ENCODE measurements around the gene S100A13. TPM values are rescaled to one million over a fixed set of nuclear protein-coding genes. Genes with fewer than 3 reads are reported as not detected.
A peak's percentile ranks its signal among the peaks of the same experiment; 100 is the strongest.
"Not testable (repeated sequence)": the region's sequence is repeated elsewhere in the genome, so short reads cannot be mapped to it uniquely, and the experiment has no call there.

Gene S100A13
- total and polyA plus RNA-seq, 3 experiments from 2014 or later, result 1.3 to 7.6 (median 5.5) TPM

- ChIA-PET CTCF (interaction anchor here (0.6 to 1.2 kb wide), 2 partner anchors 130 to 132 kb away, joined by 3 read pairs; no protein-coding TSS in a partner anchor), POLR2A (interaction anchor here (1.3 kb wide), 1 partner anchor 9 kb away, joined by 4 read pairs; no protein-coding TSS in a partner anchor)
- not testable (repeated sequence) for H3K4me3 Mint-ChIP-seq; H3K4me3 ChIP-seq (ENCODE audit: low read length); H3K9me3 Mint-ChIP-seq; H3K27me3 Mint-ChIP-seq; H3K9me3 ChIP-seq (ENCODE audit: low read length); H3K27me3 ChIP-seq (ENCODE audit: insufficient read depth, low read length, poor library complexity, severe bottlenecking); DNase-seq; H3K27ac ChIP-seq (ENCODE audit: low read depth, low read length)
- Mint-ChIP-seq H3K36me3 (peaks cover 11 to 91% (median 27%) of the 10 kb centered on the region in 3 donors), H3K4me1 (peaks cover 39 to 77% (median 68%) of the 10 kb centered on the region in 3 donors), H3K27ac (peak overlapping the region in 4 of 8 donors; percentile 3 to 48 (median 31))
- Histone ChIP-seq H3K4me1 (ENCODE audit: insufficient read depth, low read length) (peaks cover 47% of the 10 kb centered on the region), H3K36me3 (ENCODE audit: insufficient read depth, low read length) (peaks cover 76% of the 10 kb centered on the region)
These were observed 12.9 kb upstream of the S100A13 start for GRCh38 chr1:153640213-153640612.

- H3K27me3 ChIP-seq (ENCODE audit: insufficient read depth, low read length, poor library complexity, severe bottlenecking), result no peaks in the 10 kb centered on the region
- no peak overlapping the region for H3K27ac ChIP-seq (ENCODE audit: low read depth, low read length)
- ChIA-PET POLR2A (no interaction called here), CTCF (no interaction called here)
- H3K36me3 Mint-ChIP-seq, result peaks cover 11 to 86% (median 27%) of the 10 kb centered on the region in 3 donors
- peaks cover 48% of the 10 kb centered on the region for H3K4me1 ChIP-seq (ENCODE audit: insufficient read depth, low read length)
- H3K4me3 Mint-ChIP-seq, result peak overlapping the region in 1 of 7 donors; percentile 51
- DNase-seq, result no peak
- H3K9me3 ChIP-seq (ENCODE audit: low read length), result no peaks in the 10 kb centered on the region
- H3K27ac Mint-ChIP-seq, result peak overlapping the region in 1 of 8 donors; percentile 93
- H3K4me3 ChIP-seq (ENCODE audit: low read length), result no peak overlapping the region
- peaks cover 66% of the 10 kb centered on the region for H3K36me3 ChIP-seq (ENCODE audit: insufficient read depth, low read length)
- peaks cover 40 to 74% (median 63%) of the 10 kb centered on the region in 3 donors for H3K4me1 Mint-ChIP-seq
- no peaks in the 10 kb centered on the region for H3K27me3 Mint-ChIP-seq
- no peaks in the 10 kb centered on the region for H3K9me3 Mint-ChIP-seq
These were observed 12.0 kb upstream of the S100A13 start for GRCh38 chr1:153639280-153639679.

GRCh38 chr1:153638261-153638660, 11.0 kb upstream of the S100A13 start:
- no peaks in the 10 kb centered on the region for H3K9me3 ChIP-seq (ENCODE audit: low read length)
- POLR2A ChIA-PET, result interaction anchor here (0.7 kb wide), 1 partner anchor 89 kb away, joined by 3 read pairs; no protein-coding TSS in a partner anchor
- H3K4me3 ChIP-seq (ENCODE audit: low read length), result no peak overlapping the region
- CTCF ChIA-PET, result no interaction called here
- peaks cover 58% of the 10 kb centered on the region for H3K36me3 ChIP-seq (ENCODE audit: insufficient read depth, low read length)
- Mint-ChIP-seq H3K27ac (peak overlapping the region in 2 of 8 donors; percentile 54 to 74), H3K27me3 (peaks cover 0 to 2% of the 10 kb centered on the region in 2 donors), H3K4me3 (peak overlapping the region in 1 of 7 donors; percentile 49), H3K36me3 (peaks cover 11 to 80% (median 19%) of the 10 kb centered on the region in 3 donors), H3K4me1 (peaks cover 40 to 72% (median 59%) of the 10 kb centered on the region in 3 donors), H3K9me3 (no peaks in the 10 kb centered on the region)
- peaks cover 45% of the 10 kb centered on the region for H3K4me1 ChIP-seq (ENCODE audit: insufficient read depth, low read length)
- DNase-seq, result no peak
- H3K27me3 ChIP-seq (ENCODE audit: insufficient read depth, low read length, poor library complexity, severe bottlenecking), result no peaks in the 10 kb centered on the region
- H3K27ac ChIP-seq (ENCODE audit: low read depth, low read length), result no peak overlapping the region

- Mint-ChIP-seq H3K27ac (peak overlapping the region in 6 of 8 donors; percentile 11 to 100 (median 78)), H3K36me3 (peaks cover 9 to 61% (median 10%) of the 10 kb centered on the region in 3 donors), H3K4me3 (peak overlapping the region; percentile 11 to 100 (median 99)), H3K27me3 (peaks cover 0 to 2% of the 10 kb centered on the region in 2 donors), H3K9me3 (no peaks in the 10 kb centered on the region), H3K4me1 (peaks cover 33 to 58% (median 51%) of the 10 kb centered on the region in 3 donors)
- Histone ChIP-seq H3K27ac (ENCODE audit: low read depth, low read length) (no peak overlapping the region), H3K9me3 (ENCODE audit: low read length) (no peaks in the 10 kb centered on the region), H3K4me3 (ENCODE audit: low read length) (no peak overlapping the region), H3K27me3 (ENCODE audit: insufficient read depth, low read length, poor library complexity, severe bottlenecking) (no peaks in the 10 kb centered on the region), H3K4me1 (ENCODE audit: insufficient read depth, low read length) (peaks cover 37% of the 10 kb centered on the region), H3K36me3 (ENCODE audit: insufficient read depth, low read length) (peaks cover 40% of the 10 kb centered on the region)
- no peak for DNase-seq
- CTCF ChIA-PET, result no interaction called here
- POLR2A ChIA-PET, result no interaction called here
These were observed 9.0 kb upstream of the S100A13 start for GRCh38 chr1:153636312-153636711.

- CTCF ChIA-PET, result interaction anchor here (1.1 kb wide), 1 partner anchor 124 kb away, joined by 3 read pairs; no protein-coding TSS in a partner anchor
- DNase-seq, result no peak
- POLR2A ChIA-PET, result no interaction called here
- H3K4me1 Mint-ChIP-seq, result peaks cover 29 to 54% (median 46%) of the 10 kb centered on the region in 3 donors
- H3K36me3 Mint-ChIP-seq, result peaks cover 6 to 56% (median 6%) of the 10 kb centered on the region in 3 donors
- peaks cover 35% of the 10 kb centered on the region for H3K36me3 ChIP-seq (ENCODE audit: insufficient read depth, low read length)
- H3K9me3 ChIP-seq (ENCODE audit: low read length), result no peaks in the 10 kb centered on the region
- H3K27ac ChIP-seq (ENCODE audit: low read depth, low read length), result no peak overlapping the region
- peaks cover 37% of the 10 kb centered on the region for H3K4me1 ChIP-seq (ENCODE audit: insufficient read depth, low read length)
- no peak overlapping the region for H3K4me3 ChIP-seq (ENCODE audit: low read length)
- peak overlapping the region; percentile 97 to 100 (median 99) for H3K4me3 Mint-ChIP-seq
- H3K9me3 Mint-ChIP-seq, result no peaks in the 10 kb centered on the region
- peak overlapping the region; percentile 63 to 100 (median 89) for H3K27ac Mint-ChIP-seq
- peaks cover 0 to 2% of the 10 kb centered on the region in 2 donors for H3K27me3 Mint-ChIP-seq
- H3K27me3 ChIP-seq (ENCODE audit: insufficient read depth, low read length, poor library complexity, severe bottlenecking), result no peaks in the 10 kb centered on the region
These were observed 8.6 kb upstream of the S100A13 start for GRCh38 chr1:153635872-153636271.

GRCh38 chr1:153633754-153634665, 6.7 kb upstream of the S100A13 start, which contains the start of gene CHTOP:
TSS of gene CHTOP (plus strand) at chr1:153634066. CDS start at chr1:153636589, 2,523 bp downstream.
- CTCF ChIA-PET, result interaction anchor here (0.8 to 1.6 kb wide), 8 partner anchors 9 to 1175 kb away, joined by 3 to 5 read pairs (median 3); partner anchors contain the start of gene RAB13
- DNase-seq, result peak; percentile 89 to 98 (median 96)
- Mint-ChIP-seq H3K4me1 (peaks cover 29 to 48% (median 44%) of the 10 kb centered on the region in 3 donors), H3K4me3 (peak within 1 kb of the TSS; percentile 97 to 100 (median 99)), H3K27ac (peak within 1 kb of the TSS; percentile 97 to 100 (median 100)), H3K36me3 (peaks cover 6 to 42% (median 6%) of the 10 kb centered on the region in 3 donors), H3K9me3 (no peaks in the 10 kb centered on the region), H3K27me3 (peaks cover 0 to 2% of the 10 kb centered on the region in 2 donors)
- POLR2A ChIA-PET, result interaction anchor here (0.5 to 2.2 kb wide), 20 partner anchors 9 to 586 kb away, joined by 3 to 24 read pairs (median 6); partner anchors contain the start of genes CREB3L4, ILF2, INTS3 and NPR1
- Histone ChIP-seq H3K4me1 (ENCODE audit: insufficient read depth, low read length) (peaks cover 31% of the 10 kb centered on the region), H3K27me3 (ENCODE audit: insufficient read depth, low read length, poor library complexity, severe bottlenecking) (no peaks in the 10 kb centered on the region), H3K9me3 (ENCODE audit: low read length) (no peaks in the 10 kb centered on the region), H3K27ac (ENCODE audit: low read depth, low read length) (peak within 1 kb of the TSS; percentile 100), H3K4me3 (ENCODE audit: low read length) (peak within 1 kb of the TSS; percentile 99), H3K36me3 (ENCODE audit: insufficient read depth, low read length) (peaks cover 28% of the 10 kb centered on the region)

GRCh38 chr1:153633161-153633753, 6.0 kb upstream of the S100A13 start:
- H3K27me3 Mint-ChIP-seq, result peaks cover 0 to 2% of the 10 kb centered on the region in 2 donors
- H3K9me3 Mint-ChIP-seq, result no peaks in the 10 kb centered on the region
- H3K4me3 Mint-ChIP-seq, result peak overlapping the region; percentile 97 to 100 (median 99)
- Histone ChIP-seq H3K27ac (ENCODE audit: low read depth, low read length) (peak overlapping the region; percentile 100), H3K27me3 (ENCODE audit: insufficient read depth, low read length, poor library complexity, severe bottlenecking) (no peaks in the 10 kb centered on the region), H3K36me3 (ENCODE audit: insufficient read depth, low read length) (peaks cover 24% of the 10 kb centered on the region), H3K9me3 (ENCODE audit: low read length) (no peaks in the 10 kb centered on the region), H3K4me1 (ENCODE audit: insufficient read depth, low read length) (peaks cover 30% of the 10 kb centered on the region), H3K4me3 (ENCODE audit: low read length) (peak overlapping the region; percentile 99)
- peaks cover 6 to 35% (median 6%) of the 10 kb centered on the region in 3 donors for H3K36me3 Mint-ChIP-seq
- ChIA-PET CTCF (interaction anchor here (0.8 to 2.1 kb wide), 5 partner anchors 10 to 122 kb away, joined by 3 to 5 read pairs (median 3); no protein-coding TSS in a partner anchor), POLR2A (interaction anchor here (0.5 to 2.2 kb wide), 16 partner anchors 10 to 587 kb away, joined by 3 to 24 read pairs (median 8); partner anchors contain the start of genes CREB3L4, ILF2, INTS3 and NPR1)
- H3K27ac Mint-ChIP-seq, result peak overlapping the region; percentile 97 to 100 (median 100)
- H3K4me1 Mint-ChIP-seq, result peaks cover 29 to 44% (median 44%) of the 10 kb centered on the region in 3 donors
- DNase-seq, result no peak
